ENCODE results near the gene CDK13.

The CDK13 gene

GRCh38 chr7:39948956-39949928 is 814 bp upstream of the CDK13 start:
- peak; percentile 97 for DNase-seq (ENCODE audit: low read depth, low spot score)

- DNase-seq (ENCODE audit: low read depth, low spot score), result peak; percentile 2
These were observed 593 bp downstream of the CDK13 start for GRCh38 chr7:39950473-39951225.

- peak; percentile 30 for DNase-seq (ENCODE audit: low read depth, low spot score)
These were observed 1.5 kb downstream of the CDK13 start for GRCh38 chr7:39951226-39952194.

- DNase-seq (ENCODE audit: low read depth, low spot score), result no peak
These were observed 2.3 kb downstream of the CDK13 start for GRCh38 chr7:39952374-39952773.

- no peak for DNase-seq (ENCODE audit: low read depth, low spot score)
These were observed 2.7 kb downstream of the CDK13 start for GRCh38 chr7:39952803-39953202.

- no peak for DNase-seq (ENCODE audit: low read depth, low spot score)
These were observed 4.6 kb downstream of the CDK13 start for GRCh38 chr7:39954694-39955093.

DNA sequence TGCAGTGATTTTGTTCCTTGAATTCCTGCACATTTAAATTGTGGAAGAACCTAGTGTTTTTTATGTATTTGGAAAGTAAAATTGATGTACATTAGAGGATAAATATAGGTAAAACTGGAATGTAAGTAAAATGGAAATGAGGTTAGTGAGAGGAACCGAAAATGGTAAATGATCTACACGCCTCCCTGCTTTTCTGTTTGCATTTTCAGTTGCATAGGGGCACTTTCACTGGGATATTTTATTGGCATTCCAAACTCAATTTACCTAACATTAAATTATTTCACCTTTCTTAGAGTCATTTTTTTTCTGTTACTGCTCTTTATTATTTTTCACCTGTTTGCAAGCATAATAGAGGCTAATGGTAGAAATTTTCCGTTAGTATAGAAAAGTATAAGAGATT is 8.0 kb downstream of the CDK13 start:
- DNase-seq (ENCODE audit: low read depth, low spot score), result no peak

GRCh38 chr7:39967406-39968161 is 17.5 kb downstream of the CDK13 start:
- no peak for DNase-seq (ENCODE audit: low read depth, low spot score)

- DNase-seq (ENCODE audit: low read depth, low spot score), result no peak
These were observed 19.4 kb downstream of the CDK13 start for GRCh38 chr7:39969431-39969830.

DNA sequence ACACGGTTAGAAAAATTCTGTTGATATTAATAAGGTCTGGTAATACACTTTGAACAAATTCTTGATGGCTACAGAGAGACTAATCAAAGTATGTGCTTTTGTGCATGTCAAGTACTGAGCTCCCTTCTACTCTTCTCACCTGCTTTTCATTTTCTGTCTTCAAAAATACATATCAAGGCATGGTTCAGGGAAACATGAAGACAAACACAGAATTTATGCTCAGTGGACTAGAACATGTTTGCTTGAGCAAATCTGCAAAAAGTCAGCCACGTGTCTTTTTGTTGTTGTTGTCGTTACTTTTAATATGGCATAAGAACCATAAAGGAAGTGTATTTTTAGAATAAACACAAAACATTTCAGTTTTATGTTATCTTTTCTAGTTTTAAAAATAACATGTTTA is 21.9 kb downstream of the CDK13 start:
- no peak for DNase-seq (ENCODE audit: low read depth, low spot score)

GRCh38 chr7:39973801-39974200 is 23.7 kb downstream of the CDK13 start:
- DNase-seq (ENCODE audit: low read depth, low spot score), result no peak

- DNase-seq (ENCODE audit: low read depth, low spot score), result no peak
These were observed 28.3 kb downstream of the CDK13 start for GRCh38 chr7:39978230-39978934.

- DNase-seq (ENCODE audit: low read depth, low spot score), result no peak
These were observed 29.5 kb downstream of the CDK13 start for GRCh38 chr7:39979406-39980073.

- no peak for DNase-seq (ENCODE audit: low read depth, low spot score)
These were observed 35.4 kb downstream of the CDK13 start for GRCh38 chr7:39985398-39985918.

DNA sequence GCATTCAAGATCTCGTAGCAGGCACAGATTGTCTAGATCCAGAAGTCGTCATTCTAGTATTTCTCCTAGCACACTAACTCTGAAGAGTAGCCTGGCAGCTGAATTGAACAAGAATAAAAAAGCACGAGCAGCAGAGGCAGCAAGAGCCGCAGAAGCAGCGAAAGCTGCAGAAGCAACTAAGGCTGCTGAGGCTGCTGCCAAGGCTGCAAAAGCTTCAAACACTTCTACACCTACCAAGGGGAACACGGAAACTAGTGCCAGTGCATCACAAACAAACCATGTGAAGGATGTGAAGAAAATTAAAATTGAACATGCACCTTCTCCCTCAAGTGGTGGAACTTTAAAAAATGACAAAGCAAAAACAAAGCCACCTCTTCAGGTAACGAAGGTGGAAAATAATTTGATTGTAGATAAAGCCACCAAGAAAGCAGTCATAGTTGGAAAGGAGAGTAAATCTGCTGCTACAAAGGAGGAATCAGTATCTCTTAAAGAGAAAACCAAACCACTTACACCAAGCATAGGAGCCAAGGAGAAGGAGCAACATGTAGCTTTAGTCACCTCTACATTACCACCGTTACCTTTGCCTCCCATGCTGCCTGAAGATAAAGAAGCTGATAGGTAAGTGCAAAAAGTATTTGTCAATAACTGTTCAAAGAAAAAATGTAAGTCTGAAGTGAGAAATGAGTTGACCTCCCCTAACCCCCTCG is 37.7 kb downstream of the CDK13 start:
- DNase-seq (ENCODE audit: low read depth, low spot score), result no peak

GRCh38 chr7:40000734-40001315 is 50.8 kb downstream of the CDK13 start:
- DNase-seq (ENCODE audit: low read depth, low spot score), result no peak

DNA sequence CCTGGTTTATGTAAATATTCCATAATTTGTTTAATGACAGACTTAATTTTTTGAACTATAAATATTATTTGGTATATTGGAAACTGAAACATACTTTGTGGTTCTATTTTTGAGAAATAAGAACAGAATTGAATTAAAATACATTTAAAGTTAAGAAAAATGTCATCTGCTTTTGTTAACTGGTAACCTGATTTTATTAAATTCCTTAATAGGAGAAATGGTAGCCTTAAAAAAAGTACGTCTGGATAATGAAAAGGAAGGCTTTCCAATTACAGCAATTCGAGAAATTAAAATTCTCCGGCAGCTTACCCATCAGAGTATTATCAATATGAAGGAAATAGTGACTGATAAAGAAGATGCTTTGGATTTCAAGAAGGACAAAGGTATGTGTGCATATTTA is 51.6 kb downstream of the CDK13 start:
- no peak for DNase-seq (ENCODE audit: low read depth, low spot score)

DNA sequence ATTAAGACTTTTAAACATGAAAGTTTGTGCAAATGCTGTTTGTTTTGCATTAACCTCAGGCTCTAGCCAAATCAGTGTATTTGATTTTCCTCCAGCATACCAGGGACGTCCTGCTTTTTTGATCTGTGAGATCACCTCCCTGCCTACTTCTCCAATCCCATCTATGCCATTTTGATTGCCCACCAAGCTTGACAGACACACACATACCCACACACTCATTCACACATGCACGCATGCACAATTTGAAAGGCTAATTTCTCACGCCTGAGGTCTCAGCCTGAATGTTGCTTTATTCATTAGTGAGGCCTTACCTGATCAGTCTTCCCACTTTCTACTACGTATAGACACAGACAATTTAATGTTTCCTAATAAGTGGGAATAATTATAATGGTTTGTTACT is 53.5 kb downstream of the CDK13 start:
- no peak for DNase-seq (ENCODE audit: low read depth, low spot score)
